ENCODE results near the gene ZNF618. TPM values are rescaled to one million over a fixed set of nuclear protein-coding genes. Genes with fewer than 3 reads are reported as not detected.

Gene ZNF618
- polyA plus RNA-seq, 3 donors: 0.53 to 1.9 (median 0.78) TPM

GRCh38 chr9:114051706-114052105, 175.6 kb downstream of the ZNF618 start:
- H3K4me3 Mint-ChIP-seq: no peak overlapping the region
- Histone ChIP-seq H3K9ac (ENCODE audit: insufficient read depth, low read length, poor library complexity, severe bottlenecking) (no peak overlapping the region), H2AFZ (ENCODE audit: insufficient read depth, low read depth, low read length, poor library complexity, severe bottlenecking) (no peak overlapping the region), H4K20me1 (ENCODE audit: insufficient read depth, low read length) (no peaks in the 10 kb centered on the region), H3K4me1 (ENCODE audit: control insufficient read depth in 1 of 2, insufficient read depth in 2 of 2, low read length in 2 of 2) (no peaks in the 10 kb centered on the region), H3K36me3 (replicated peaks in 1 of 2; ENCODE audit: control insufficient read depth in 1 of 2, insufficient read depth in 2 of 2, low read length in 2 of 2) (peaks cover 15 to 29% of the 10 kb centered on the region in 2 donors), H3K27me3 (ENCODE audit: control insufficient read depth in 2 of 2, insufficient read depth in 2 of 2, low read length in 2 of 2) (no peaks in the 10 kb centered on the region), H3K4me3 (replicated peaks in 1 of 3; ENCODE audit: low read depth in 2 of 3, low read length in 3 of 3) (no peak overlapping the region), H3K79me2 (ENCODE audit: insufficient read depth, low read length) (no peaks in the 10 kb centered on the region), H3K9me3 (replicated peaks in 1 of 2; ENCODE audit: control insufficient read depth in 1 of 2, insufficient read depth in 1 of 2, low read length in 2 of 2) (no peaks in the 10 kb centered on the region), H3K27ac (ENCODE audit: low read depth in 1 of 2, low read length in 2 of 2) (no peak overlapping the region), H3K4me2 (replicated peaks; ENCODE audit: extremely low read depth, low read length, poor library complexity, severe bottlenecking) (no peak overlapping the region)
- no peak for TF ChIP-seq CTCF (IDR thresholded peaks at IDR 0.05)
- no peak for DNase-seq
- intact Hi-C loops (cut with micrococcal nuclease): no loop called here
- H3K4me1 Mint-ChIP-seq: no peaks in the 10 kb centered on the region
- peaks cover 0 to 2% (median 0%) of the 10 kb centered on the region in 3 donors for H3K27me3 Mint-ChIP-seq (ENCODE audit: low read depth in 3 of 3)
- no peaks in the 10 kb centered on the region for H3K9me3 Mint-ChIP-seq
- H3K27ac Mint-ChIP-seq: peak overlapping the region in 1 of 7 donors; percentile 18
- H3K36me3 Mint-ChIP-seq: peaks cover 20 to 29% of the 10 kb centered on the region in 2 donors
- WGBS (ENCODE audit: insufficient coverage): 89% methylated on average over 2 of the region's 7 CpGs

- Histone ChIP-seq H3K27ac (ENCODE audit: low read depth in 1 of 2, low read length in 2 of 2) (no peak overlapping the region), H3K9ac (ENCODE audit: insufficient read depth, low read length, poor library complexity, severe bottlenecking) (no peak overlapping the region), H3K27me3 (ENCODE audit: control insufficient read depth in 2 of 2, insufficient read depth in 2 of 2, low read length in 2 of 2) (no peaks in the 10 kb centered on the region), H3K36me3 (replicated peaks in 1 of 2; ENCODE audit: control insufficient read depth in 1 of 2, insufficient read depth in 2 of 2, low read length in 2 of 2) (peaks cover 13 to 24% of the 10 kb centered on the region in 2 donors), H2AFZ (ENCODE audit: insufficient read depth, low read depth, low read length, poor library complexity, severe bottlenecking) (no peak overlapping the region), H3K4me3 (replicated peaks in 1 of 3; ENCODE audit: low read depth in 2 of 3, low read length in 3 of 3) (no peak overlapping the region), H3K9me3 (replicated peaks in 1 of 2; ENCODE audit: control insufficient read depth in 1 of 2, insufficient read depth in 1 of 2, low read length in 2 of 2) (no peaks in the 10 kb centered on the region), H3K4me1 (ENCODE audit: control insufficient read depth in 1 of 2, insufficient read depth in 2 of 2, low read length in 2 of 2) (no peaks in the 10 kb centered on the region), H3K4me2 (replicated peaks; ENCODE audit: extremely low read depth, low read length, poor library complexity, severe bottlenecking) (no peak overlapping the region), H4K20me1 (ENCODE audit: insufficient read depth, low read length) (no peaks in the 10 kb centered on the region), H3K79me2 (ENCODE audit: insufficient read depth, low read length) (no peaks in the 10 kb centered on the region)
- no peak overlapping the region for H3K4me3 Mint-ChIP-seq
- H3K27ac Mint-ChIP-seq: peak overlapping the region in 2 of 7 donors; percentile 6 to 55
- H3K27me3 Mint-ChIP-seq (ENCODE audit: low read depth in 3 of 3): peaks cover 0 to 2% (median 0%) of the 10 kb centered on the region in 3 donors
- WGBS (ENCODE audit: insufficient coverage): 96% methylated on average over 8 of the region's 8 CpGs
- no peaks in the 10 kb centered on the region for H3K4me1 Mint-ChIP-seq
- TF ChIP-seq CTCF (IDR thresholded peaks at IDR 0.05): no peak
- DNase-seq: no peak
- intact Hi-C loops (cut with micrococcal nuclease): no loop called here
- no peaks in the 10 kb centered on the region for H3K9me3 Mint-ChIP-seq
- H3K36me3 Mint-ChIP-seq: peaks cover 16 to 27% of the 10 kb centered on the region in 2 donors
Measured at GRCh38 chr9:114053246-114054005, 177.3 kb downstream of the ZNF618 start.

Measured in CD14-positive monocyte (primary cell).